ENCODE results near the gene GGNBP2.

GRCh38 chr17:36496018-36496789, 48.5 kb upstream of the GGNBP2 start:
- TF ChIP-seq CTCF (IDR thresholded peaks at IDR 0.05; ENCODE audit: low read depth, low read length) (no peak), EZH2phosphoT487 (IDR thresholded peaks at IDR 0.05; ENCODE audit: low read depth) (no peak)

Measured in OCI-LY3 (cell line).